AG04449 (cell line): ENCODE data around the gene SVEP1.

Experiments
- CTCF ChIA-PET: fragments of 350-600 bp; formaldehyde crosslinking; extraction: SDS; loops from one replicate; lab custom pipeline; 2021; ENCODE audit warnings: antibody characterized with exemption; lab: Yijun Ruan, JAX
- POLR2A ChIA-PET: fragments of 400-600, 350-600 bp; formaldehyde crosslinking; extraction: SDS; loops from one replicate; lab custom pipeline; 2020; ENCODE audit warnings: antibody characterized with exemption, inconsistent platforms; lab: Yijun Ruan, JAX
- DNase-seq: peaks from one replicate; pipeline ENCODE4 v3.0.0-alpha.2; 2010; ENCODE audit warnings: low read depth, low spot score
- H3K4me3 ChIP-seq: 2 replicates; pipeline ENCODE4 v1.5.1; 2011; ENCODE audit warnings: low read depth, mild to moderate bottlenecking, control low read depth, low read length
- TF ChIP-seq, protein P1 (sequence below): IDR thresholded peaks from one replicate; pipeline ENCODE4 v1.5.1; 2011; ENCODE audit warnings: mild to moderate bottlenecking, moderate library complexity, low read length, control low read depth, inconsistent platforms; ENCODE audit not compliant: insufficient read depth; ENCODE audit errors: missing control alignments

SVEP1 gene

DNA sequence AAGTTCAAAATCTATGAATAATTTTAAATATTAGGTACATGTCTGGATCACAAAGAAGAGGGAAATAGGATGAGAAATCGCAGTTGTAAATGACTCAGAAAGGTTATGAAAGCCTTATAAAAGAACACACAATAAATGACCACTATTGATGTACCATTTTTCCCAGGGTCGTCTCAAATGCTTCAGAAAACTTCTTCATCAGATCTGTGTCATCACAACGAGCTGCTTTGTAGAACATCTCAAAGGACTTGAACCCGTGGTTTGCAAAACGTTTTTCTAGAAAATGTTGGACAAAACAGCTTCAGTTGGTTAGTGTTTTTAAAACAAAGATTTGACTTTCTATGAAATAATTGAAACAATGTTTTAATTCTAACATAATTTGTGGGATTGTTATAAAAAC, 100.1 kb downstream of the SVEP1 start:
- ChIA-PET CTCF (no interaction called here), POLR2A (no interaction called here)
- DNase-seq: no peak
- H3K4me3 ChIP-seq: no peak overlapping the region
- TF ChIP-seq, protein P1, sequence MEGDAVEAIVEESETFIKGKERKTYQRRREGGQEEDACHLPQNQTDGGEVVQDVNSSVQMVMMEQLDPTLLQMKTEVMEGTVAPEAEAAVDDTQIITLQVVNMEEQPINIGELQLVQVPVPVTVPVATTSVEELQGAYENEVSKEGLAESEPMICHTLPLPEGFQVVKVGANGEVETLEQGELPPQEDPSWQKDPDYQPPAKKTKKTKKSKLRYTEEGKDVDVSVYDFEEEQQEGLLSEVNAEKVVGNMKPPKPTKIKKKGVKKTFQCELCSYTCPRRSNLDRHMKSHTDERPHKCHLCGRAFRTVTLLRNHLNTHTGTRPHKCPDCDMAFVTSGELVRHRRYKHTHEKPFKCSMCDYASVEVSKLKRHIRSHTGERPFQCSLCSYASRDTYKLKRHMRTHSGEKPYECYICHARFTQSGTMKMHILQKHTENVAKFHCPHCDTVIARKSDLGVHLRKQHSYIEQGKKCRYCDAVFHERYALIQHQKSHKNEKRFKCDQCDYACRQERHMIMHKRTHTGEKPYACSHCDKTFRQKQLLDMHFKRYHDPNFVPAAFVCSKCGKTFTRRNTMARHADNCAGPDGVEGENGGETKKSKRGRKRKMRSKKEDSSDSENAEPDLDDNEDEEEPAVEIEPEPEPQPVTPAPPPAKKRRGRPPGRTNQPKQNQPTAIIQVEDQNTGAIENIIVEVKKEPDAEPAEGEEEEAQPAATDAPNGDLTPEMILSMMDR: no peak

DNA sequence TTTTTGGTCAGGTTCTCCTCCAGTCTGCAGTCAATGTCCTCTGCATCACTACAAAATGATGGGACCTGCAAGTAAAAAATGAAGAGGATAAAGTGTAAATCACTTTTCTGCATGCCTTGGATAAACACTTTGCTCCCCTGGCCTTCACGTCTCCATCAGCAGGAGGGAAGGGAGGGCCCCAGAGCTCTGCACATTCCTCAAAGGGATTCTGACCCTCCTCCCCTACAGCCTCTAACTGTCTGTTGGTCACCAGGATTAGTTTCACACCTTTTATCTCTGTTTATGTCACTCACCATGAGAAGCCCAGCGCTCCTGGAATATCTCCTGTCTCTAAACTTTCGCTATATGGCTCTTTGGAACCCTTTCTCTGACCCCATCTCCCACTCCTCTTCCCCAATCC, 103.3 kb downstream of the SVEP1 start:
- POLR2A ChIA-PET: no interaction called here
- TF ChIP-seq, protein P1: no peak
- CTCF ChIA-PET: no interaction called here
- no peak for DNase-seq
- no peak overlapping the region for H3K4me3 ChIP-seq

DNA sequence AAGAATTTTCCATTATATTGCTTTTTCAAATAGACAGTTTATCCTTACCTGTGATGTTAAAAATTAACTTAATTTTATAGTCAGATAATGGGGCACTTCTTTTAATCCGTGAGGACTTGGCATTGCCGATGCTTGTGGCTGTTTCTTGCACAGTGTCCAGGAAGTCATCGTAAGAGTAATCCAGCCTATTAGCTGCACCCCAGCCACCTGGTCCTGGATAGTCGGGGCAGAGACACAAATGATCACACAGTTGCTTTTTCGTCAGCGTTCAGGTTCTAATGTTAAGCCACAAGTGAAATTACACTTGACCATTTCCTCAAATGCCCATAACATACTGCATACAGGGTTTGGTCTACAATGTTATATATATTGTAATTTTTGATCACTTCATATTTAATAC, 107.4 kb downstream of the SVEP1 start:
- DNase-seq: no peak
- TF ChIP-seq, protein P1: no peak
- no peak overlapping the region for H3K4me3 ChIP-seq
- CTCF ChIA-PET: no interaction called here
- POLR2A ChIA-PET: no interaction called here

DNA sequence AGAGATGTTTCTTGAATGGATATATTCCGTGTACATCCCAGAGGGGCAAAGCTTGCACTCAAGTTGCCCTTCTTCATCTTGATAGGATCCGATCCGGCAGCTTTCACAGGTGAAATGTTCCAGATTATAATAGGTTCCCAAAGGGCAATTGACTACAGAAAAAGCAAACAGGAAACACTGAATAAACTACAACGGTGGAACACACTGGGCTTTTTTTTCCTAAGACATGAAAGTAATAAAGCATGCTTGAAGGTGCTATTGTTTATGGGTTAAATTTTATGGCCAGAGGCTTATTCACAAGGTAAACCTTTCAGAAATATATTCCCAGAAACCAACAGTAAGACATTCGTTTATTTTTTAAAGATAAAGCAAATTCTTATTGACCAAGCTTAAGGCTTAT, 110.6 kb downstream of the SVEP1 start:
- no peak for DNase-seq
- TF ChIP-seq, protein P1: no peak
- H3K4me3 ChIP-seq: no peak overlapping the region
- ChIA-PET CTCF (no interaction called here), POLR2A (no interaction called here)

DNA sequence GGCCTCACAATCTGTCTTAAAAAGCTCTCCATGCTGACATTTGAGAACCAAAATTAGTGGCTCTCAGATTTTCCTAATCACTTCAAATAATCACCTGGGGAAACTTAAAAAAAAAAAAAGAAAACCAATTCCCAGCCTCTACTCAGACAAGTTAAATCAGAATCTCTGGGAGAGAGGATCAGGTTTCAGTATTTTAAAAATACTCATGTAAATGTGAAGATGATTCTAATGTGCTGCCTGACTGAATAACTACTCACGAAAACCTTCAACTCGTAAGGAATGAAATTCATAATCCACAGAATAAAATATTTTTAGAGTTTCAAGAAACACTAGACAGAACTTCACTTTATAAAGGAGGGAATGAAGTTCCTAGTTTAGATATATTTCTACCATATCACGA, 114.4 kb downstream of the SVEP1 start:
- H3K4me3 ChIP-seq: no peak overlapping the region
- DNase-seq: no peak
- TF ChIP-seq, protein P1: no peak
- CTCF ChIA-PET: no interaction called here
- POLR2A ChIA-PET: no interaction called here

DNA sequence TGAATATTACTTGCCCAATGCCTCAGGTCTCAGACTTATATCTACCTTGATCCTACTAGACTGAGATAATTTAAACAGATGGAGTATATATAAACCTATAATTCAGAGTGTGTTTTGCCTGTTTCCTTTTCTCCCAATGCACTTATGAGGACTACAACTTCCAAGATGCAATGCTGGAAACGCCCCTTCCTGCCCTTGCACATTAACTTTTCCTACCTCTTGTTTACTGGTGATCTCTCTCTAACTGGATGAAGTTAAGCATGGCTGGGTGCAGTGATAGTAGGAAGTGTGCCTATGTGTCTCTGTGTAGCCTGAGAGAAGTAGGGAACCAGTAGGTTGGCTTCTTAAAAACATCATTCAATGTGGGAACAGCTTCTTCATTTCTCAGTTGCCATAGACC, 115.2 kb downstream of the SVEP1 start:
- H3K4me3 ChIP-seq: no peak overlapping the region
- POLR2A ChIA-PET: no interaction called here
- TF ChIP-seq, protein P1: no peak
- DNase-seq: no peak
- CTCF ChIA-PET: no interaction called here
